UCSD-AML1 (cell line): ENCODE results near the gene CTXND1.
A peak's percentile ranks its signal among the peaks of the same experiment; 100 is the strongest.

ENCODE experiments used
- DNase-seq: peaks from one replicate; lab custom pipeline; 2025; ENCODE audit not compliant: unreplicated experiment; lab: John Stamatoyannopoulos, UW

The CTXND1 gene

DNA sequence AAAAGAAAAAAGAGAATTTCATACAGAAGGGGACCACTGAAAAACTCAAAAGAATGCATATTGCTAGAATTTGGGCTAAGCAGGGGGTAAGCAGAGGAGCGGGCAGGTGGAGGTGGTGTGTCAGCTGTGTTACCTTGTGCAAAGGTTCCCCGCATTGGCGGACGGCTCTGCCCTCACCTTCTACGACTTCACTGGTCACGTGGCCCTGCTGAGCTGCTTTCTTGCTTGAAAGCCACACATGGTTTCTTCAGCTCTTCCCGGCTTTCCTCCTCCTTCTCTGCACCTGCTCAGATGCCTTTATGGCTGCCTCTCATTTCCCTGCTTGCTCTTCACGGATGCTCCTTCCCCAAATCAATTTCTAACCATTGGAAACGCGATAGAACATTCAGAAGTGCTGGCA is 68.7 kb downstream of the CTXND1 start:
- no peak for DNase-seq

DNA sequence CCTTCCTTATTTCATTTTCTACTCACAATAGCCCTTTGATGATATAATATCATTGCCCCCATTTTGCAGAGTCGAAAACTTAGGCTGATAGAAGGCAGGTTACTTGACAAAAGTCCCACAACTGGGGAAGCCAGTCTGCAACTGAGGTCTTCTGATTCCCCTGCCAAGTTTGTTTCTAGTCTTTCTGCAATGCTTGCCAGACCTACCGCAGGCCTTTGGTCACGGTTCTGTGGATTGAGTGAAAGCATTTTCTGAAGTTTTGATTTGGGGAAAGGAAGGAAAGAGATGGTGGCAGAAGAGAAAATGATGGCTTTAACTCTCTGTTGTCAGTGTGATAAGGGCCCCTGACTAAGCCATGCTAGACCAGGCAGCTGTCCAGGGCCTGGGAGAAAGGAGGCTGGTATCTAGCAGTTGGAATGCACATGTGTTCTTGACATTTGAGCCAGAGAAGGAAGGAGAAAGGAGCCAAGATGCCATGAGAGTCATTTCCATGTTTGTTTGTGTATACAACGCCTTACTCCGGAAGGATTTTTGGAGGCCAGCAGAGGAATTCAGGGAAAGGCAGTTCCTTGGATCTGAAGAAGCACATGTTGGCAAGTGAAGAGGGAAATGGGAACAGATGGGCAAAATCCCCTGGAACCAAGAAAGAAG is 69.3 kb downstream of the CTXND1 start:
- DNase-seq = no peak

DNA sequence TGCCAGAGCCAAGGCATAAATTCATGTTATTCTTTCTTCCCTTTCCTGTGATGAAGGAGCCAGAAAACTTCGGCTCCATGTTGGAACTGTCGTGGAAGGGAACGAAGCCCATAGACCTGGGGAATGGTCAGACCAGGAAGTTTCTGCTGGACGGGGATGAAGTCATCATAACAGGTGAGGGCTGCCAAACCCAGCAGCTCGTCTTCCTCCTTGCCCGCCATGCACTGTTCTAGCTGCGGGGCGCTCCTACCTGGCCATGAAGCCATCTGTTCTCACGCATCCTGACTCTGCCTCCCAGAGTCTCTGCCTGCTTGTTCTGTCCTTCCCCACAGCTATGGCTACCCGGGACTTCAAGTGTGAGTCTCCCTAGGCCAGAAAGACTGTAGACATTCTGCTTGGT is 71.0 kb downstream of the CTXND1 start:
- no peak for DNase-seq

DNA sequence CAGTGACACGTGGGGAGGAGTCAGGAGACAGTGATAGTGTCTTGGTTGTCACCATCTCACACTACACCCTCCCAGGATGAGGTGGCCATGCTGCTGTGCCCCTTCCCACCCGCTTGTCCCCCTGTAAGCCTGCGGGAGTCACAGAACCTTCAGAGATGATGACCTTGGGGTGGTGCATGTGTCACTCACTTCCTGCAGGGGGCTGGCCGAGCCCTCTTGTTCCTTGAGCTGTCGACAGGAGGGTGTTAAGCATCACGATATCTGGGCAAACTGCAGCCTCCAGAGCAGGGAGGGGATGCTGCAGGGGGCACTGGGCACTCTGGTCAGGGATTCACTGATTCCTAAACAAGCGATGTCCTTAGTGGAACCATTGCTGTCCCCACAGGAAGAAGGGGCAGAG is 71.5 kb downstream of the CTXND1 start:
- no peak for DNase-seq

DNA sequence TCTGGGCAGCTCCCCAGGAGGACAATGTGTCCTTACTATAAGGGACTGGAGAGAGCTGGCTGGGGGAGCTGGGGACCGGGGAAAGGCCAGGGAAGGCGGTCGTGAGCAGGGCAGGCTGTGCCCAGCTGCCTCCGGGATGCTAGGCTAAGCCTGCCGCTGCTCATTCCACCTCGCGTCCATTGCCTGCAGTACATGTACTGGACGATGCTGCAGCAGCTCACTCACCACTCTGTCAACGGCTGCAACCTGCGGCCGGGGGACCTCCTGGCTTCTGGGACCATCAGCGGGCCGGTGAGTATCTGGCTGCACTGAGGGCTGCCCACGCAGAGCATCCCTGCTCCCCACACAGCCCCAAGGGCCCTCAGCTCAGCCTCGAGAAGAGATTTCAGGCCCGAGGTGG is 72.1 kb downstream of the CTXND1 start:
- no peak for DNase-seq

DNA sequence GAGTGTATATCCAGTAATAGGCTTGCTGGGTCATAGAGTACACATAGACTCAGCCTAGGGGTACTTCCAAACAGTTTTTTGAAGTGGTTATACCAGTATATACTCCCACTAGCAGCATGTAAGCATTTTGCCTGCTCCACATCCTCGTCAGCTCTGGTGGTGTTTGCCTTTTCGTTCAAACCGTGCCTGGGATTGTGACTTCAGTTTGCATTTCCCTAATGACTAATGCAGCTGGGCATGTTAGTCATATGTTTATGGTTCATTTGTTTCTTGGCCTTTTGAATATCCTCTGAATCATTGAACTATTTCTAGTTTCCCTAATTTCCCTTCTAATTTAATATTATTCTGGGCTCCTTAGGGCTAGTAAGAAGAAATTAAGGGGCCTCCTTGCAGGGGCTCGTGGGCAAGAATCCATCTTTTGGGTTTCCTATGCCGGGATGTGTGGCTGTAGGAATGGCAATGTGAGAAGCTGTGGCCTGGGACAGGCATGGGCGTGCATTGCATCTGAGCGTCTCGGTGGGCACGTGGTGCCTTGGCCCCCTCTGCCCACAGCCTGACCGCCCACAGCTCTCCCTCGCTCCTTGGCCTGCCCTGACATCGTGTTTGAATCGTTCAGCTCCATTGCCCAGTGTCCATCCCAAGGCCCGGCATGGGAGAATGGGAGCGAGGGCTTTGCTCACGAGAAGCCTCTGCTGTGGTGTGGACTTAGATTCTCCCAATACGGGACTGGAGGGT is 72.8 kb downstream of the CTXND1 start:
- DNase-seq = no peak

DNA sequence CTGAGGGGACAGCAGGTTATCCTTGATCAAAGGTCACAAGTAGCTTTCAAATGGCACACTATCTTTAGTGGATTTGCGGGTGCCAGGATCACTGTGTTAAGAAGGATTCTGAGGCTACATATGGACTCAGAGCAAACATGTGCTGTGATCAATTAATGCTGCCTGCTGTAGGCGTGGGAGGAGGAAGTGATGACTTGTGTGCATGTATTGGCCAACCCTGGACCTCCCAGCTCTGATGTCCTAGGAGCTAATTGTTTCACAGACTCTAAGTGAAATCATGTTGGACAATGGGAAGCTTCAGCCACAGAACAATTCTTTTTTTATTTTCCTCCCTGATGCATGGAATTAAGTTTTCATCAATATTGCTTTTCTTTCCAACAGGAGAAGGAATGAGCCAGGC is 74.9 kb downstream of the CTXND1 start:
- DNase-seq = no peak

DNA sequence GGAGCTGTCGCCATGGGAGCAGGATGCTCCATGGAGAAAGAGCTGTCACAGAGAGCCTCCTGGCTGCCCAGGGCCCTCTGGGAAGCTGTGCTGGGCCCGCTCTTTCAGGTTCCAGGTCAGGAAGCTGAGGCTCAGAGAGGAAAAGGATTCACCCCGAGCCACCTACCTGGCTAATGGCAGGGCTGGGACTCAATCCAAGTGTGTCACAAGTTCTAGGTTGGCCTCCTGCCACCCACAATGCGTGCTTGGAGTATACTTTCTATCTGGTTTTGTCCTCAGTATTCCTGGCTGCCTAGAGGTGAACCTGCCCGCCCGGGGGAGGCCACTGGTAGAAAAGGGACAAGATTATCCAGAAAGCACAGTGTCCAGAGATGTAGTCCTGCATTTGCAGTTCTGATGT is 75.6 kb downstream of the CTXND1 start:
- no peak for DNase-seq

DNA sequence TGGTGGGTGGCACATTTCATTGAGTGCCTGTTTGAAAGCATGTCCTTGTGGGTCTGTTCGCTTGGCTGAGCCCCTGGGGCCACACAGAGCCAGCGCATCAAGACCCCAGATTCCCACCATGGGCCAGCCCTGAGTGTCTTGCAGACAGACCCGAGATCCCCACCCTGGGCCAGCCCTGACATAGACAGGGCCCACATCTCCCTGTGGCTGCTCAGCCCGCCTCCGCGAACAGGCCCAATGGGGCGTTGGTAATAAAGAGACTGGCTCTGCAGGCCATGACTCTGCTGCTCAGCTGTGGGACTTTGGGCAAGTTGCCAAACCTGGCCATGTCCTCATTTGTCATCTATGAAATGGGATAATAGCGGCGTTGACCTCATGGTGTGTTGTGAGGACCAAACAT is 76.6 kb downstream of the CTXND1 start:
- DNase-seq = no peak

DNA sequence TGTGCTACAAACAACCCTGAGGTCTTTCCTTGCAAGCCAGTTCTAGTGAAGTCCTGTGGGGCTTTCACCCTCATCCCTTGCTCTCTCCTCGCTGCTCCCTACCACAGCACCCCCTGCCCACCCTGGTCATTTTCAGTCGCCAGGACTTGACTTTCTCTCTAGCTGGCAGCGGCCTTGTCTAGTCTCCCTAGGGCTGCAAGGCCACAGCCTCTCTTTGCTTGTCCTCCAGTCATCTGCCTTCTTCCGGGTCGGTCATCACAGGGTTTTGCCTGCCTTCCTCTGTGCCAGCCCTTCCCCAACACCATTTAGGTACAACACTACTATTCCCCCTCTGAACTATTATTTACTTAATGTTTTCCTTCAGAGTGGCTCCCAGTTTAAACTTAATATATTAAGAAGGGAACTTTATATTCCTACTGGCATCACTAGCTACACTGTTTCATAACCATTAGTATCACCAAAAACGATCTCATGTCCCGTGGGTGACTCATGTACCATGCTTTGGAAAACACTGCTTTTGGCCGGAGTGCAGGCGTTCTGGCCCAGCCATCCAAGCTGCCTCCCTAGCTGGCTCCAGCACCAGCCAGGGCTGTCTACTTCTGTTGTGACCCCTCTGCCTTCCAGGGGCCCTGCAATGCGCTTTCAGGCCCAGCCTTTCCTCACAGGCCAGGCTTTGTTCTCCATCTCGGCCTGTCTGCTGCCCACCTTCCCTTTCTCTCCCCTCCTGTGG is 77.8 kb downstream of the CTXND1 start:
- DNase-seq = no peak

DNA sequence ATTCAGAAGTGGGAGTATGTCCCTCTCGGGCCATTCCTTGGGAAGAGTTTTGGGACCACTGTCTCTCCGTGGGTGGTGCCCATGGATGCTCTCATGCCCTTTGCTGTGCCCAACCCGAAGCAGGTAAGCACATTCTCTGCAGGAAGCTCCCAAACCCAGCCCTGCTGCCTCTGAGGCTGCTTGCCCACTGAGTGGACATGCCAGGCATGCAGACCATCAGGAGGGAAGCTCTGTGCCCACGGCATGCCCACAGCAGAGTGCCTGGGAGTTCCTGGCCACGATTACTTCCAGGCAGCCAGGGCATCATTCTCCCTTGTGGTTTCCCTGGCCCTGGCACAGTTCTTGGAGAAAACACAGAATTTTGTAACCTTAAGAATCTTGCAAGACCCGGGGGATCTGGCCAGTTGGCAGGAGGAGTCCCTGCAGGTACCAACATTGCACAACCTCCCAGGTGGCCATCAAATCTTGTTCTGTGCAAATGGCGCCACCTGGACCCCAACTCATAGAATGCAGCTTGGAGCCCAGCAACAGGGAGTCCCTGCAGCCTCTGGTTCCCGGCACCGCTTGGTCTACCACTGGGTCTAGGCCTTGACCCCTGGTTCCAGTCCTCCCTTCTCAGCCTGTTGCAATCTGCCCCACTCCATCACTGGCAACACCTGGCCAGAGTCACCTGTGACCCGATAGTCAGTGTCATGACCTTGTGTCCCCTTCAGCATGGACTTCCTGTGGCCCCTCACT is 78.8 kb downstream of the CTXND1 start:
- peak; percentile 67 for DNase-seq

DNA sequence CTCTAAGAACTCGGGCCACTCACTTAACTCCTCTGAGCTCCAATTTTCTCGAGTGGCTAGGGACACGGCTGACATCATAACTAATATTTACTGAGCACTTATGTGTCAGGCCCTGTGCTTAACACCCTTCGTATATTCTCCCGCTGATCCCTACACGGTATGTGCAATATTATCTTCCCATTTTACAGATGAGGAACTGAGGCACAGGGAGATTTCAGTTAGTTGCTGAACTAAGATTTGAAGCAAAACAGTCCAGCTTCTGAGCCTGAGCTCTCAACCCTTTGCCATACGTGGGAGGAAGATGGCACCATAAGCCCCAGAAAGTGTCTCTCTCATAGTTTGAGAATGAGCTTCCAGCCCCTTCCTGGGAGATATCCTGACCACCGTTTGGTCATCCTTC is 79.6 kb downstream of the CTXND1 start:
- DNase-seq = no peak

DNA sequence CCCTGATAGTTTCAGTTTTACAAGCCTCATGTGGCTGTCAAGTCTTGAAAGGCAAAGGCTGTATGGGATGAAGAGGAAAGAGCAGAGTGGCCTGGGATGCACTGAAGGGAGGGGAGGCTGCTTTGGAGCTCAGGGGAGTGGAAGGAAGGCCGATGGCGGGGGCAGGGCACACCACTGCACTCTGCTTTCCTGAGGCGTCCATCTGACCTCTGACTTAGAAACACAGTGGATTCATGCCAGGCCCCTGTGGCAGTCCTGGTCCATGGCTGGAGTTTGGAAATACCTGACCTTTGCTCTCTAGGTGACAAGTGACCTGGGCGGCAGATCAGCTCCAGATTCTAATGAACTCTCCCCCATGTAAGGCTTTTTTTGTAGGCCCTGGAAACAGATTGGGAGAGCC is 80.2 kb downstream of the CTXND1 start:
- DNase-seq = no peak

DNA sequence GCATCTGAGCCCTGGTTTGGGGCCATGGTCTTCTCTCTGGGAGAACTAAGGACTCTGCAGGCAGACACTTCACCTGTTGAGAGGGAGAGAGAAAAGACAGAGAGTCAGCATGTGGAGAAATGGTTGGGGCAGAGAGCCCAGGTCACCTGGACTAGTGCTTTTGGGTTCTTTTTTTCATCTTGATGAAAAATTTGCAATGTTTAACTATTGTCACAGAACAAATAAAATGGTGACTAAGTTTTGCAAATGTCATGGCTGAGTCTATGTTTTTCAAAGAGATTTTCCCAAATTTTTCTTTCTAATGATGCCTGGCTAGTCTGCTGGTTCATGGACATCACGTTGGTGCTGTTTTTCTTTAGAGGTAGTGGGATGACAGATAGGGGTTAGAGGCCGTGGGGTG is 81.4 kb downstream of the CTXND1 start:
- DNase-seq = no peak

DNA sequence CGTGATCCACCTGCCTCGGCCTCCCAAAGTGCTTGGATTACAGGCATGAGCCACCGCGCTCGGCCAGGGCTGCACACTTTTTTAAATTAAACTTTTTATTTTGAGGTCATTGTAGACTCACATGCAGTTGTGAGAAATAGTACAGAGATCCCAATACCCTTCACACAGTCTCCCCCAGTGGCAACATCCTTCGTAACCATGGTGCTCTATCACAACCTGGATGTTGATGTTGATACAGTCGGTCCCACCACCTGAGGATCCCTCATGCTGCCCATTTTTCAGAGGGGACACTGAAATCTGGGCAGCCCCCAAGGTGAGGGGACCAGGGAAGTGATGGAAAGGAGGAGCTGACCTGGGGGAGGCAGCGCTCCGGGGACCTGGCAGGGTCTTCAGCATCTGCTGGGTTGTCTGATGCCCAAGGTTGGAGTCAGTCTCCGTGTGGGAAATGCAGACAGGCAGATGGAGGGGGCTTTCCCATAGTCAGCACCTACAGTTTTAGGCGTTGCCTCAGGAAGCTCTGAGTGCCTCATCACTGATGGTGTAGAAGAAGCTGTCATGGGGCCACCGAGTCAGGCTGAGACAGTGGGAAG is 82.2 kb downstream of the CTXND1 start:
- DNase-seq = no peak

DNA sequence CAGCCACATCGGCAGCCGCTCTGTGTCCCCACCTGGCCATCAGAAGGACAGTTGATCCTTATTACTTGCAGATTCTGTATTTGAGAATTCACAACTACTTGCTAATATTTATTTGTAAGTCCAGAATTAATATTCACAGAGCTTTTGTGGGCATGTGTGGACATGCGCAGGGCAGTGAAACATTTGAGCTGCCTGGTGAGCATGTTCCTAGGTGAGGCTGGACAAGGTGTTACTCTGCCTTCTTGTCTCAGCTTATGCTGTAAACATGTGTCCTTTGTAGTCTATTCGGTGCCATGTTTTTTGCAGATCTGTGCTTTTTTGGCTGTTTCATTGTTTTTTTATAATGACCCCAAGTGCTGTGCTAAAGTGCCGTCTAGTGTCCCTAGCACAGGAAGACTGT is 83.6 kb downstream of the CTXND1 start:
- DNase-seq = no peak

DNA sequence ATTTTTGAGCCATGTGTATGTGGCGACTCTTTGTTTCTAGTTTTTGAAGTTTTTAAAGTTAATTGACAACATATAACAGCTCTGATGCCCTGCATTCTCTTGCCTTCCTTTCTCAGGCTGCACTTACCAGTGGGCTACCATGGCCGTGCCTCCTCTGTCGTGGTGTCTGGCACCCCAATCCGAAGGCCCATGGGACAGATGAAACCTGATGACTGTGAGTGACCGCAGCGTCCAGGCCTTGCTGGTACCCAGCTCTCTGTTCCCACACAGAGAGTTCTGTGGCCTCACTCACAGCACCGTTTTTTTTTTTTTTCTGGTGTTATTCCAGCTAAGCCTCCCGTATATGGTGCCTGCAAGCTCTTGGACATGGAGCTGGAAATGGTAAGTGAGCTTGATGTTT is 84.1 kb downstream of the CTXND1 start:
- DNase-seq = no peak

DNA sequence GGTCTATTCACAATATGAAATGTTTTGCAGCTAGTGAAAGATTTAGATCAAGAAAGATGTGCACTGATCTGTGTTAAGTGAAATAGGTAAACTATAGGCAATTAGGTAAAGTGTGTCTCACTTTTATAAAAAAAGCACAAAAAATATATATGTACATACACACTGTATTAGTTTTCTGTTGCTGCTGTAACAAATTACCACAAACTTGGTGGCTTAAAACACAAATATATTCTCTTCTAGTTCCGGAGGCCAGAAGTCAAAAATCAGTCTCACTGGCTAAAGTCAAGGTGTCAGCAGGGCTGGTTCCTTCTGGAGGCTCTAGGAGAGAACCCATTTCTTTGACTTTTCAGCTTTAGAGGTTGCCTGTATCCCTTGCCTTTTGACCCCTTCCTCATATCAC is 88.1 kb downstream of the CTXND1 start:
- DNase-seq = no peak

DNA sequence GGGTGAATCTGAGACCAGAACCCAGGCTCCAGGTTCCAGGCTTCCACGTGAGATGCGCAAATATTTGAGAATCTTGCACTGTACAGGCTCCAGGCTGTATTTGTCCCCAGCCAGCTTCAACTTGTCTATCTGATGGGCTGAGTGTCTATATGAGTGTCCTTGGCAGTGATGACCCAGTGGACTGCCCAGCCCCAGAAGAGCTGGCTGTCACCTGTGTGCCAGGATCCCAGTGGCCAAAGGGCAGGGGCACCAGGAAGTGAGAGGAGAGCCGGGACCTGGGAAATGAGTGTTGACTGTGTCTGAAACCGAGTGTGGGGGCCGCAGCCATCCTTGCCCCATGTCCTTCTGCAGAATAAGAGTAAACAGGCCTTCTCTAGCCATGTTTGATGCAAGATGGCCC is 88.8 kb downstream of the CTXND1 start:
- no peak for DNase-seq

DNA sequence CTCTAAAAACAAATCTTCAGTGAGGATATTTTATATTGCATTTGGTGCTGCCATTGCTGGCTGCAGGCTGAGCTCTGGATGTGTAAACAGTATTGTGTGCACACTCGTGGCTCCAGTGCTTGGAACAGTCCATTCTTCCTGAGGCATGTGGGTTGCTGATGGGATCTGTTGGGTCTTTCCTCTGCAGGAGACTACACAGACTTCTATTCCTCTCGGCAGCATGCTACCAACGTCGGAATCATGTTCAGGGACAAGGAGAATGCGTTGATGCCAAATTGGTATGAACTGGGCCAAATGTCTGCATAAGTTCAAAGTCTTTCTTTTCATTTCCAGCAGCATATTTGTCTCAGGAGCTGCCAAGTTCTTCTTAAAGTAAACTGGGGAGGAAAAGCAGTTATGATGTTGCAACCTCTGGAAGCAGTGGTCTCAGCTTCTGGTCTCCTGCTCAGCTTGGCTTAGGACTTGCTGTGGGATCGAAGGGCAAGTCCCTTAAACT is 89.9 kb downstream of the CTXND1 start:
- DNase-seq = no peak

DNA sequence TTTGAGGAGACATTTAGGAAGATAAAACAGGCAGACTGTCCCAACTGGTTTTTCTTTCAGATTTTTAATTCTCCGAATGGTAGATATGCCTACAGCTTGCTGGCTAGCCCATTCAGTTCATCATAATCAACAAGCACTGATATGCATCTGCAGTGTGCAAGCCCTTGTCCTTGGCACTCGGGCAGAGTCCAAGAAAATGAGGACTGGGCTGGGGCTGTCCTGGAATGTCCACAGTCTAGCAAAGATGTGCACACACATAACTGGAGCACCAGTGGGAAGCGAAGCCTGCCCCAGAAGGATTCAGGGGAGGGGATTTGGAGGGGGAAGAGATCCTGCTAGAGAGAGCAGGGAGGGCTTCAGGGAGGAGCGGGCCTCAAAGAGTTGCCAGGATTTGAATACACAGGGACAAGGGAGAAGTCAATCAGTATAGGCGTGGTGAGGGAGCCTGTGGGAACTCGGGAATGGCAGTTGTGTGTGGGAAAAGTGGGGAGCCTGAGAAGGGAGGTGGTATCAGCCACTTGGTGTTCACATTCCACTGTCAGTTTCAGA is 90.5 kb downstream of the CTXND1 start:
- DNase-seq = no peak
